Measurements from ENCODE around the gene ITGB8.

Gene ITGB8

GRCh38 chr7:20430664-20431063 lies 100.0 kb downstream of the ITGB8 start:
- ChIA-PET CTCF (interaction anchor here (0.8 to 3.2 kb wide), 3 partner anchors 11 to 15 kb away, joined by 3 to 14 read pairs (median 4); no protein-coding TSS in a partner anchor), POLR2A (no interaction called here)
- TF ChIP-seq CTCF (IDR thresholded peaks at IDR 0.05; ENCODE audit: control extremely low read depth, extremely low read depth, low read depth, missing control alignments): no peak
- DNase-seq (ENCODE audit: extremely low spot score): no peak

- no peak for TF ChIP-seq CTCF (IDR thresholded peaks at IDR 0.05; ENCODE audit: control extremely low read depth, extremely low read depth, low read depth, missing control alignments)
- CTCF ChIA-PET: interaction anchor here (0.8 to 3.2 kb wide), 4 partner anchors 10 to 17 kb away, joined by 3 to 14 read pairs (median 4); no protein-coding TSS in a partner anchor
- no peak for DNase-seq (ENCODE audit: extremely low spot score)
- POLR2A ChIA-PET: no interaction called here
Measured at GRCh38 chr7:20431146-20431545, 100.4 kb downstream of the ITGB8 start.

GRCh38 chr7:20432071-20432470 lies 101.4 kb downstream of the ITGB8 start:
- no peak for DNase-seq (ENCODE audit: extremely low spot score)
- no peak for TF ChIP-seq CTCF (IDR thresholded peaks at IDR 0.05; ENCODE audit: control extremely low read depth, extremely low read depth, low read depth, missing control alignments)
- POLR2A ChIA-PET: no interaction called here
- CTCF ChIA-PET: interaction anchor here (0.8 to 3.2 kb wide), 3 partner anchors 9 to 18 kb away, joined by 3 to 14 read pairs (median 5); no protein-coding TSS in a partner anchor

GRCh38 chr7:20435305-20435704 lies 104.6 kb downstream of the ITGB8 start:
- TF ChIP-seq CTCF (IDR thresholded peaks at IDR 0.05; ENCODE audit: control extremely low read depth, extremely low read depth, low read depth, missing control alignments): no peak
- CTCF ChIA-PET: no interaction called here
- DNase-seq (ENCODE audit: extremely low spot score): no peak
- POLR2A ChIA-PET: no interaction called here

- ChIA-PET CTCF (interaction anchor here (1.2 kb wide), 2 partner anchors 724 to 728 kb away, joined by 3 read pairs; no protein-coding TSS in a partner anchor), POLR2A (no interaction called here)
- no peak for TF ChIP-seq CTCF (IDR thresholded peaks at IDR 0.05; ENCODE audit: control extremely low read depth, extremely low read depth, low read depth, missing control alignments)
- DNase-seq (ENCODE audit: extremely low spot score): no peak
Measured at GRCh38 chr7:20438248-20438647, 107.5 kb downstream of the ITGB8 start.

GRCh38 chr7:20438694-20439376 lies 108.1 kb downstream of the ITGB8 start:
- POLR2A ChIA-PET: no interaction called here
- CTCF ChIA-PET: interaction anchor here (1.7 to 1.8 kb wide), 2 partner anchors 12 to 687 kb away, joined by 4 to 5 read pairs; no protein-coding TSS in a partner anchor
- no peak for TF ChIP-seq CTCF (IDR thresholded peaks at IDR 0.05; ENCODE audit: control extremely low read depth, extremely low read depth, low read depth, missing control alignments)
- DNase-seq (ENCODE audit: extremely low spot score): peak; percentile 32
